Measurements from ENCODE around the gene MRC1. TPM values are rescaled to one million over a fixed set of nuclear protein-coding genes. Genes with fewer than 3 reads are reported as not detected.
"Not testable (repeated sequence)": the region's sequence is repeated elsewhere in the genome, so short reads cannot be mapped to it uniquely, and the experiment has no call there.

Gene MRC1
- total and polyA plus RNA-seq, 4 donors, result 14.0 to 161 (median 43.6) TPM

- Histone ChIP-seq H3K27me3 (ENCODE audit: control insufficient read depth in 3 of 3, insufficient read depth in 3 of 3, low read length in 2 of 3) (no peaks in the 10 kb centered on the region), H3K4me1 (ENCODE audit: control insufficient read depth in 5 of 5, insufficient read depth in 5 of 5, low read length in 5 of 5) (peaks cover 0 to 4% (median 0%) of the 10 kb centered on the region in 5 donors), H3K27ac (ENCODE audit: low read depth in 1 of 2, low read length in 1 of 2) (no peak overlapping the region), H3K9me3 (ENCODE audit: control insufficient read depth in 4 of 4, insufficient read depth in 3 of 4, low read length in 3 of 4) (peaks cover 0 to 5% (median 0%) of the 10 kb centered on the region in 4 donors), H3K36me3 (ENCODE audit: control insufficient read depth in 4 of 4, insufficient read depth in 4 of 4, low read length in 4 of 4) (peaks cover 0 to 1% (median 0%) of the 10 kb centered on the region in 4 donors), H3K9ac (ENCODE audit: insufficient read depth in 1 of 2, low read length in 2 of 2) (no peak overlapping the region), H3K4me3 (no peak overlapping the region)
- 94 to 96% methylated on average over 22 of the region's 22 CpGs for WGBS, 2 donors
- ATAC-seq (ENCODE audit: insufficient read depth, low FRiP score) (no peak), DNase-seq (no peak)
- TF ChIP-seq CTCF (IDR thresholded peaks at IDR 0.05; ENCODE audit: control extremely low read depth, extremely low read depth), result no peak
Observed at GRCh38 chr10:17950726-17951125, 141.6 kb downstream of the MRC1 start.

GRCh38 chr10:17951868-17952371 is 142.8 kb downstream of the MRC1 start, which contains the start of gene SLC39A12:
SLC39A12 (plus strand) TSS chr10:17951918; CDS start chr10:17953277, 1,359 bp downstream.
- no peak within 1 kb of the TSS for H3K9ac ChIP-seq (ENCODE audit: insufficient read depth in 1 of 2, low read length in 2 of 2)
- H3K27ac ChIP-seq (ENCODE audit: low read depth in 1 of 2, low read length in 1 of 2), result no peak within 1 kb of the TSS
- no peak for TF ChIP-seq CTCF (IDR thresholded peaks at IDR 0.05; ENCODE audit: control extremely low read depth, extremely low read depth)
- no peak within 1 kb of the TSS for H3K4me3 ChIP-seq
- 53 to 64% methylated on average over 3 of the region's 3 CpGs for WGBS, 2 donors
- peaks cover 0 to 4% (median 0%) of the 10 kb centered on the region in 5 donors for H3K4me1 ChIP-seq (ENCODE audit: control insufficient read depth in 5 of 5, insufficient read depth in 5 of 5, low read length in 5 of 5)
- H3K9me3 ChIP-seq (ENCODE audit: control insufficient read depth in 4 of 4, insufficient read depth in 3 of 4, low read length in 3 of 4), result peaks cover 0 to 5% (median 0%) of the 10 kb centered on the region in 4 donors
- H3K27me3 ChIP-seq (ENCODE audit: control insufficient read depth in 3 of 3, insufficient read depth in 3 of 3, low read length in 2 of 3), result no peaks in the 10 kb centered on the region
- DNase-seq (no peak), ATAC-seq (ENCODE audit: insufficient read depth, low FRiP score) (no peak)
- peaks cover 0 to 1% (median 0%) of the 10 kb centered on the region in 4 donors for H3K36me3 ChIP-seq (ENCODE audit: control insufficient read depth in 4 of 4, insufficient read depth in 4 of 4, low read length in 4 of 4)

- not testable (repeated sequence) for H3K9ac ChIP-seq (ENCODE audit: insufficient read depth in 1 of 2, low read length in 2 of 2); H3K4me1 ChIP-seq (ENCODE audit: control insufficient read depth in 5 of 5, insufficient read depth in 5 of 5, low read length in 5 of 5); H3K27ac ChIP-seq (ENCODE audit: low read depth in 1 of 2, low read length in 1 of 2); DNase-seq; H3K4me3 ChIP-seq; ATAC-seq (ENCODE audit: insufficient read depth, low FRiP score); H3K27me3 ChIP-seq (ENCODE audit: control insufficient read depth in 3 of 3, insufficient read depth in 3 of 3, low read length in 2 of 3); H3K36me3 ChIP-seq (ENCODE audit: control insufficient read depth in 4 of 4, insufficient read depth in 4 of 4, low read length in 4 of 4); H3K9me3 ChIP-seq (ENCODE audit: control insufficient read depth in 4 of 4, insufficient read depth in 3 of 4, low read length in 3 of 4)
- WGBS, 2 donors, result 90 to 91% methylated on average over 10 of the region's 10 CpGs
Observed at GRCh38 chr10:17954372-17954771, 145.2 kb downstream of the MRC1 start.

- peaks cover 0 to 3% (median 2%) of the 10 kb centered on the region in 4 donors for H3K9me3 ChIP-seq (ENCODE audit: control insufficient read depth in 4 of 4, insufficient read depth in 3 of 4, low read length in 3 of 4)
- no peak overlapping the region for H3K9ac ChIP-seq (ENCODE audit: insufficient read depth in 1 of 2, low read length in 2 of 2)
- no peak overlapping the region for H3K4me3 ChIP-seq
- H3K27me3 ChIP-seq (ENCODE audit: control insufficient read depth in 3 of 3, insufficient read depth in 3 of 3, low read length in 2 of 3), result no peaks in the 10 kb centered on the region
- no peak for TF ChIP-seq CTCF (IDR thresholded peaks at IDR 0.05; ENCODE audit: control extremely low read depth, extremely low read depth)
- 81 to 87% methylated on average over 2 of the region's 2 CpGs for WGBS, 2 donors
- DNase-seq (no peak), ATAC-seq (ENCODE audit: insufficient read depth, low FRiP score) (no peak)
- peaks cover 0 to 1% (median 0%) of the 10 kb centered on the region in 4 donors for H3K36me3 ChIP-seq (ENCODE audit: control insufficient read depth in 4 of 4, insufficient read depth in 4 of 4, low read length in 4 of 4)
- no peak overlapping the region for H3K27ac ChIP-seq (ENCODE audit: low read depth in 1 of 2, low read length in 1 of 2)
- H3K4me1 ChIP-seq (ENCODE audit: control insufficient read depth in 5 of 5, insufficient read depth in 5 of 5, low read length in 5 of 5), result peaks cover 0 to 4% (median 0%) of the 10 kb centered on the region in 5 donors
Observed at GRCh38 chr10:17954861-17955260, 145.7 kb downstream of the MRC1 start.
